ENCODE data around the gene SORBS2. TPM values are rescaled to one million over a fixed set of nuclear protein-coding genes. Genes with fewer than 3 reads are reported as not detected.

The SORBS2 gene
- total and polyA plus RNA-seq, 2 donors (not counting 1 experiment from before 2014, with no cell fraction given), result 0.25 to 0.89 TPM

GRCh38 chr4:185576962-185577950 lies 234.7 kb downstream of the SORBS2 start:
- H3K9me3 Mint-ChIP-seq (ENCODE audit: insufficient read depth), result no peaks in the 10 kb centered on the region
- no peak for ATAC-seq (ENCODE audit: low read depth)
- intact Hi-C loops (cut with micrococcal nuclease), result no loop called here
- Histone ChIP-seq H3K27me3 (replicated peaks in 1 of 4; ENCODE audit: control extremely low read depth in 1 of 4, control insufficient read depth in 3 of 4, insufficient read depth in 4 of 4, low read length in 3 of 4) (peaks cover 0 to 8% (median 0%) of the 10 kb centered on the region in 4 experiments), H3K9me3 (ENCODE audit: control extremely low read depth in 1 of 3, control insufficient read depth in 2 of 3, insufficient read depth in 1 of 3, low read length in 2 of 3) (peaks cover 0 to 3% (median 0%) of the 10 kb centered on the region in 3 donors), H4K20me1 (ENCODE audit: control insufficient read depth, insufficient read depth, low read length, poor library complexity, severe bottlenecking) (no peaks in the 10 kb centered on the region), H3K79me2 (ENCODE audit: control insufficient read depth, insufficient read depth, low read length) (no peaks in the 10 kb centered on the region), H3K9ac (ENCODE audit: low read length) (no peak overlapping the region), H3K36me3 (replicated peaks in 1 of 2; ENCODE audit: control extremely low read depth in 1 of 2, control insufficient read depth in 1 of 2, extremely low read depth in 1 of 2, insufficient read depth in 2 of 2, low read length in 1 of 2) (no peaks in the 10 kb centered on the region), H3K4me2 (replicated peaks; ENCODE audit: low read depth, low read length, poor library complexity, severe bottlenecking) (no peak overlapping the region), H3K4me3 (ENCODE audit: control extremely low read depth in 1 of 5, extremely low read depth in 1 of 5, insufficient read depth in 1 of 5, low read depth in 2 of 5, low read length in 4 of 5) (no peak overlapping the region), H3K4me1 (ENCODE audit: control insufficient read depth in 2 of 2, insufficient read depth in 2 of 2, low read length in 2 of 2) (no peaks in the 10 kb centered on the region), H3K27ac (ENCODE audit: low read length in 2 of 2) (no peak overlapping the region), H2AFZ (ENCODE audit: insufficient read depth, low read depth, low read length, poor library complexity, severe bottlenecking) (no peak overlapping the region)
- TF ChIP-seq, protein P1, sequence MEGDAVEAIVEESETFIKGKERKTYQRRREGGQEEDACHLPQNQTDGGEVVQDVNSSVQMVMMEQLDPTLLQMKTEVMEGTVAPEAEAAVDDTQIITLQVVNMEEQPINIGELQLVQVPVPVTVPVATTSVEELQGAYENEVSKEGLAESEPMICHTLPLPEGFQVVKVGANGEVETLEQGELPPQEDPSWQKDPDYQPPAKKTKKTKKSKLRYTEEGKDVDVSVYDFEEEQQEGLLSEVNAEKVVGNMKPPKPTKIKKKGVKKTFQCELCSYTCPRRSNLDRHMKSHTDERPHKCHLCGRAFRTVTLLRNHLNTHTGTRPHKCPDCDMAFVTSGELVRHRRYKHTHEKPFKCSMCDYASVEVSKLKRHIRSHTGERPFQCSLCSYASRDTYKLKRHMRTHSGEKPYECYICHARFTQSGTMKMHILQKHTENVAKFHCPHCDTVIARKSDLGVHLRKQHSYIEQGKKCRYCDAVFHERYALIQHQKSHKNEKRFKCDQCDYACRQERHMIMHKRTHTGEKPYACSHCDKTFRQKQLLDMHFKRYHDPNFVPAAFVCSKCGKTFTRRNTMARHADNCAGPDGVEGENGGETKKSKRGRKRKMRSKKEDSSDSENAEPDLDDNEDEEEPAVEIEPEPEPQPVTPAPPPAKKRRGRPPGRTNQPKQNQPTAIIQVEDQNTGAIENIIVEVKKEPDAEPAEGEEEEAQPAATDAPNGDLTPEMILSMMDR (IDR thresholded peaks at IDR 0.05), result no peak
- TF ChIP-seq EZH2 (IDR thresholded peaks at IDR 0.05; ENCODE audit: borderline replicate concordance, insufficient read depth, low read depth, low read length, poor library complexity, severe bottlenecking), result no peak
- ChIA-PET POLR2A (no interaction called here), CTCF (interaction anchor here (0.9 to 1.9 kb wide), 2 partner anchors 9 to 21 kb away, joined by 3 to 5 read pairs; no protein-coding TSS in a partner anchor)
- no peaks in the 10 kb centered on the region for H3K4me1 Mint-ChIP-seq
- whole genome bisulfite sequencing (ENCODE audit: insufficient coverage), result 92% methylated on average over 6 of the region's 8 CpGs
- no peak overlapping the region for H3K27ac Mint-ChIP-seq
- peaks cover 22% of the 10 kb centered on the region for H3K27me3 Mint-ChIP-seq
- DNase-seq, result no peak
- no peak overlapping the region for H3K4me3 Mint-ChIP-seq
